Fibroblast of the aortic adventitia (primary cell): ENCODE data around the gene WDR89. TPM values are rescaled to one million over a fixed set of nuclear protein-coding genes. Genes with fewer than 3 reads are reported as not detected.

ENCODE experiments used
- small RNA-seq: library from RNA; depleted of rRNA; stranded (forward); fragments of <200 nt; gene quantifications from one replicate; pipeline ENCODE3, GENCODE V24; 2012
- total RNA-seq: library from RNA; depleted of rRNA; stranded (reverse); fragments of >200 nt; gene quantifications from 2 replicates; pipeline ENCODE4 v1.2.3, GENCODE V29; 2012; ENCODE audit warnings: low replicate concordance

The WDR89 gene
- total RNA-seq, 1 donor = 10.1 TPM

Small RNA genes lying within 50 kb of the gene (small RNA-seq; reads per million reads assigned to genes)
- gene RF00012 (not detected), gene RF00019 (not detected), gene RNU6-1162P (not detected), gene RNU6-597P (not detected)

Other genes starting within 250 kb of the WDR89 start
- 16.0 and 31.7 TPM in 2 replicates for gene PPP2R5E, start 98.5 kb downstream of the WDR89 start, total RNA-seq
- 8.3 and 34.4 TPM in 2 replicates for gene SGPP1, start 86.2 kb upstream of the WDR89 start, total RNA-seq
- 25.8 and 42.9 TPM in 2 replicates for gene SYNE2, start 211.1 kb upstream of the WDR89 start, total RNA-seq